Activated naive CD4-positive, alpha-beta T cell treated with anti-CD3 and anti-CD28 coated beads, Interleukin-2, amount 50 U/mL, for 72 hours (primary cell): ENCODE measurements around the gene OBSL1. TPM values are rescaled to one million over a fixed set of nuclear protein-coding genes. Genes with fewer than 3 reads are reported as not detected.

Experiments used
- ATAC-seq, 2 donors: fragments of 150-1000 bp; cut with Tn5 transposase; 2 replicates each; pipeline ENCODE4 v1.10.0; 2021; ENCODE audit warnings: mild to moderate bottlenecking in 2 of 2, moderate library complexity in 2 of 2
- DNase-seq, 2 donors: peaks; one replicate each; pipeline ENCODE4 v3.0.0; 2021 to 2022; ENCODE audit warnings: low spot score in 2 of 2
- H3K27ac Mint-ChIP-seq, 2 donors: one replicate each; pipeline ENCODE4 v1.8.0; 2022; ENCODE audit warnings: mild to moderate bottlenecking in 2 of 2, mixed read lengths in 2 of 2
- H3K36me3 Mint-ChIP-seq, 2 donors: one replicate each; pipeline ENCODE4 v1.8.0; 2022; ENCODE audit warnings: mixed read lengths in 2 of 2
- H3K9me3 Mint-ChIP-seq, 2 donors: one replicate each; pipeline ENCODE4 v1.8.0; 2022; ENCODE audit warnings: mixed read lengths in 2 of 2
- total RNA-seq, 2 donors: library from RNA; stranded (reverse); gene quantifications; one replicate each; pipeline ENCODE4 v1.2.3, GENCODE V29; 2022

Gene OBSL1
- total RNA-seq, 2 donors from 2014 or later: 1.9 to 8.9 TPM

DNA sequence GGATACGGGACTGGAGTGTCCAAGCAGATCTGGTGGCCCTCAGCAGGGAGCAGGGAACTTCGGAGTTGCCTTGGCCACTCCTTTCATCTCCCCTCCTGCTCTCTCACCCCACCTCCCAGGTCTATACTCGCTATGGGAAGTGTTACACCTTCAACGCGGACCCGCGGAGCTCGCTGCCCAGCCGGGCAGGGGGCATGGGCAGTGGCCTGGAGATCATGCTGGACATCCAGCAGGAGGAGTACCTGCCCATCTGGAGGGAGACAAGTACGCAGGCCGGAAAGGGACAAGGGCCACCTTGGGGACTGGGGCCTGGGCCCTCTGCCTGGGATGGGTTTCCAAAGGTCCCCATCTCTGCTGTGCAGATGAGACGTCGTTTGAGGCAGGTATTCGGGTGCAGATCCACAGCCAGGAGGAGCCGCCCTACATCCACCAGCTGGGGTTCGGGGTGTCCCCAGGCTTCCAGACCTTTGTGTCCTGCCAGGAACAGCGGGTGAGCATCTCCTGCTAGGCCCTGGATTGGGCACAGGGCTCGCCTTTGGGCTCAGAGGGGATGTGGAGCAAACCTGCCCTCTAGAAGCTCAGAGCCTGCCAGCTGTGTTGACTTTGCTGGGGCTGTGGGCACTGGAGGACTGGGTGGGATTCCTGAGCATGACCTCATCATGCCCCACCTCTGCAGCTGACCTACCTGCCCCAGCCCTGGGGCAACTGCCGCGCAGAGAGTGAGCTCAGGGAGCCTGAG is 39.5 kb downstream of the OBSL1 start:
- no peak for ATAC-seq

DNA sequence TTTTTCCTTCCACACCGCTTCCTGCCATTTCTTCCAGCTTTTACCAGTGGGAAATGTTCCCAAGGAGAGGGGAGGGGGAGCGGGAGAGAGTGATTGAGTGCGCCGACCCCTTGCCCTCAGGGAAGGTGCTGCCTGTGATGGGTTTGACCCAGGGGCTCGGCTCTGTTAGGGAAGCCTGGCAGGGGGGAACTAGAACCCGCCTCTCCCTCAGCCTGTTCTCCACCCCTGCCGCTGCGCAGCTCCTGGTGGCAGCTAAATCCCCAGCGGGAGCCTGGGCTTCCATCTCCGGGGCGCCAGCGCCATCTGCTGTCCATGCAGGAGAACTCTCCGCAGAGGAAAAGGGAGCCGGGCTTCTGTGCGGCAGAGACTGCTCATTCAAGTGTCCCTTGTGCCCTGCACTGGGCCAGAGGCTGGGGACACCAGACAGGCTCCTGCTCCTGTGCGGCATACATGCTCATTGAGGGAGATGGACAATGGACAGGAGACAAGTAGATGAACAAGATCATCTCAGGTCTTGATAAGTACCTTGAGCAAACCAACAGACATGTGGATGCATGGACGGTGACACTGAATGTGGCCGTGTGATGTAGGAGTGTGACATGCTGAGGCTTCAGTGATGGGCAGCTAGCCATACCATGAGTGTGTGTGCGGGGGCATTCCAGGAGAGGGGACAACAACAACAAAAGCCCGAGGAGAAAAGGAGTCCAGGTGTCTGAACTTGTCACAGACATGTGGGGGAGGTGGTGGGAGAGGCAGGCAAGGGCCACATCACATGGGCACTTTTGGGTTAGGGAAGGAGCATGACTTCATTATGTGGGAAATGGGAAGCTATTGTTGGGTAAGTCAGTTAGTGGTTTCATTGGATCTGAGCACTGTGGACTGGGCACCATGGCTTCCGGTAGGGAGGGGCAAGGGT is 41.0 kb downstream of the OBSL1 start:
- Mint-ChIP-seq H3K36me3 (no peaks in the 10 kb centered on the region), H3K9me3 (no peaks in the 10 kb centered on the region), H3K27ac (no peak overlapping the region)
- DNase-seq (peak; percentile 77 to 93), ATAC-seq (peak; percentile 89 to 92)

More for the DNA sequence above, 39.5 kb downstream of the OBSL1 start:
- no peak for DNase-seq
- Mint-ChIP-seq H3K27ac (no peak overlapping the region), H3K9me3 (no peaks in the 10 kb centered on the region), H3K36me3 (no peaks in the 10 kb centered on the region)

- H3K36me3 Mint-ChIP-seq: no peaks in the 10 kb centered on the region
- no peak overlapping the region for H3K27ac Mint-ChIP-seq
- DNase-seq (no peak), ATAC-seq (no peak)
- H3K9me3 Mint-ChIP-seq: no peaks in the 10 kb centered on the region
These were observed 43.9 kb downstream of the OBSL1 start for GRCh38 chr2:219527472-219527871.

DNA sequence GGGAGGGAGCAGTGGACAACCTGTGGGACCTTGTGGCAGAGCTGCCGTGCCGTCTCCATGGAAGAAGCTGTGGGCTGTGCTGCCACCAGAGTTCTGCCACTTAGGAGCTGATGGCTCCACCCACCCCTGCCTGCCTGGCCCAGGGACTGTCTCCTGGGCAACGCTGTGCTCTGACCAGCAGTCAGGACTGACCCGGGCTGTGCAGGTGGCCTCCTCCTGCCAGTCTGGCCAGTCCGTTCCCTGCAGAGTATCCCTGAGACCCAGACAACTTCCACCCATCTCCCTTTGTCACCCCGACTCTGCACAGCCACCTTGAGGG is 44.3 kb downstream of the OBSL1 start:
- H3K36me3 Mint-ChIP-seq: no peaks in the 10 kb centered on the region
- no peaks in the 10 kb centered on the region for H3K9me3 Mint-ChIP-seq
- H3K27ac Mint-ChIP-seq: no peak overlapping the region
- DNase-seq (no peak), ATAC-seq (no peak)

GRCh38 chr2:219526320-219527075 is 44.8 kb downstream of the OBSL1 start:
- H3K27ac Mint-ChIP-seq: no peak overlapping the region
- ATAC-seq: no peak
- H3K9me3 Mint-ChIP-seq: no peaks in the 10 kb centered on the region
- no peak for DNase-seq
- H3K36me3 Mint-ChIP-seq: no peaks in the 10 kb centered on the region

- no peak for DNase-seq
- no peak for ATAC-seq
These were observed 45.7 kb downstream of the OBSL1 start for GRCh38 chr2:219525533-219526232.

GRCh38 chr2:219524817-219525216 is 46.5 kb downstream of the OBSL1 start:
- H3K9me3 Mint-ChIP-seq: no peaks in the 10 kb centered on the region
- no peak for ATAC-seq
- H3K27ac Mint-ChIP-seq: no peak overlapping the region
- no peak for DNase-seq
- no peaks in the 10 kb centered on the region for H3K36me3 Mint-ChIP-seq

More at GRCh38 chr2:219525533-219526232, 45.7 kb downstream of the OBSL1 start:
- Mint-ChIP-seq H3K27ac (no peak overlapping the region), H3K9me3 (no peaks in the 10 kb centered on the region), H3K36me3 (no peaks in the 10 kb centered on the region)

GRCh38 chr2:219523031-219523671 is 48.2 kb downstream of the OBSL1 start:
- DNase-seq: no peak
- Mint-ChIP-seq H3K9me3 (no peaks in the 10 kb centered on the region), H3K27ac (no peak overlapping the region), H3K36me3 (no peaks in the 10 kb centered on the region)
- ATAC-seq: no peak

- Mint-ChIP-seq H3K9me3 (no peaks in the 10 kb centered on the region), H3K36me3 (no peaks in the 10 kb centered on the region), H3K27ac (no peak overlapping the region)
- DNase-seq (no peak), ATAC-seq (no peak)
These were observed 49.0 kb downstream of the OBSL1 start for GRCh38 chr2:219522111-219523030.

GRCh38 chr2:219521066-219521880 is 50.1 kb downstream of the OBSL1 start:
- Mint-ChIP-seq H3K27ac (peak overlapping the region in 1 of 2 donors; percentile 9), H3K9me3 (no peaks in the 10 kb centered on the region), H3K36me3 (no peaks in the 10 kb centered on the region)
- ATAC-seq (peak; percentile 18 to 41), DNase-seq (no peak)

- Mint-ChIP-seq H3K27ac (no peak overlapping the region), H3K9me3 (no peaks in the 10 kb centered on the region), H3K36me3 (no peaks in the 10 kb centered on the region)
- ATAC-seq: no peak
- no peak for DNase-seq
These were observed 51.3 kb downstream of the OBSL1 start for GRCh38 chr2:219520079-219520478.

DNA sequence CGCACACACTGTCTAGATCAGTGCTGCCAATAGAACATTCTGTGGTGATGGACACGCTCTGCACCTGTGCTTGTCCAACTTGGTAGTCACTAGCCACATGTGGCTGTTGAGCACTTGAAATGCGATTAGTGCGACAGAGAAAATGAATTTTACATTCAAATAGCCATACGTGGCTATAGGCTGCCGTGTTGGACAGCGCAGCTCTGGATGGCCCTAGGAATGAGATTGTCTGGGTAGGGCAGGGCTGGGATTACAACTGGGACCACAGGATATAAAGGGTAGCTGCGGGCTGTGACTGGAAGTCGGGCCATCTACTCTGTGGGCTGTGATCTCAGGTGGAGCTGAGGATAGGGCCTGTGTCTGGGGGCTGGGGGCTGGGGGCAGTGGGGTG is 51.8 kb downstream of the OBSL1 start:
- Mint-ChIP-seq H3K27ac (no peak overlapping the region), H3K36me3 (no peaks in the 10 kb centered on the region), H3K9me3 (no peaks in the 10 kb centered on the region)
- no peak for ATAC-seq
- DNase-seq: no peak

DNA sequence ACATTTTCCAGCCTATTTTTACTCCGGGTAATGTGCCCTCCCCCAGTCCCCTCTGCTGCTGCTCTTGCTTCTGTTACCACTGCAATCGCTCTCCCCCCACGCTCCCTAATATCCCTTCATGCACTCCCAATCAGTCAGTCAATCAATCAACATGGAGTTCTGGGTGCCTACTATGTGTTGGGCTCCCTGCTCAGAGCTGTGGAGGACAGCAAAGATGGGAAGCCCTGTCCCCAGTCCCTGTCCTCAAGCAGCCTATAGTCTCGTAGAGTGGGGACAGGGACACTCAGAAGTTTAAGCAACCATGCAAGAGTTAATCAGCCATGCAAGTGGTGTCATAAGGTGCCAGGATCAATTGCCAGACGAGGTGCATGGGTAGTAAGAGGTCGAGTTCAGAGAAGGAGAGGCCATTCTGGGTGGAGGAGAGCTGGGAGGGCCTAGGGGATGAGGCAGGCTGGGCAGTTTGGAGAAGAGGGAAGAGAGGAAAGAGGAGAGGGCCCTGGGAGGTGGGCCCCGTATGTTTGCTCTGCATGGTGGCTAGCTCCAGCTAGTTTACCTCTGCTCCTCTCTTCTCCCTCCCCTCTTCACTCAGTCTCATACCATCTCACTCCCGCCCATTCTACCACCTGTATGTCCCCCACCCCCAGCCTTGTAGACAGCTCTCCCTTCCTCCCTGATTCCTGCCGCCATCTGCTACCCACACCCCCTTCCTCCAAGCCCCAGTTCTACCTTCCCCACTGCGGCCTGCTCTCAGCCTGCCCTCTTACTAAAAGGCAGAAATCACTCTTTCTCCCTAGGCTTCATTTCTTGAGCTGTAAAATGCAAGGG is 53.2 kb downstream of the OBSL1 start:
- no peak overlapping the region for H3K27ac Mint-ChIP-seq
- no peaks in the 10 kb centered on the region for H3K9me3 Mint-ChIP-seq
- no peaks in the 10 kb centered on the region for H3K36me3 Mint-ChIP-seq
- ATAC-seq (no peak), DNase-seq (no peak)

GRCh38 chr2:219516888-219517287 is 54.5 kb downstream of the OBSL1 start:
- ATAC-seq (no peak), DNase-seq (no peak)
- H3K9me3 Mint-ChIP-seq: no peaks in the 10 kb centered on the region
- H3K36me3 Mint-ChIP-seq: no peaks in the 10 kb centered on the region
- no peak overlapping the region for H3K27ac Mint-ChIP-seq
